ENCODE results near the gene C4orf51. TPM values are rescaled to one million over a fixed set of nuclear protein-coding genes. Genes with fewer than 3 reads are reported as not detected.

C4orf51 gene
- total and polyA plus RNA-seq, 2 of the 8 experiments (the other 6 are each of a cell fraction or from before 2014, with no cell fraction given), result 0.54 TPM; not detected in 1

DNA sequence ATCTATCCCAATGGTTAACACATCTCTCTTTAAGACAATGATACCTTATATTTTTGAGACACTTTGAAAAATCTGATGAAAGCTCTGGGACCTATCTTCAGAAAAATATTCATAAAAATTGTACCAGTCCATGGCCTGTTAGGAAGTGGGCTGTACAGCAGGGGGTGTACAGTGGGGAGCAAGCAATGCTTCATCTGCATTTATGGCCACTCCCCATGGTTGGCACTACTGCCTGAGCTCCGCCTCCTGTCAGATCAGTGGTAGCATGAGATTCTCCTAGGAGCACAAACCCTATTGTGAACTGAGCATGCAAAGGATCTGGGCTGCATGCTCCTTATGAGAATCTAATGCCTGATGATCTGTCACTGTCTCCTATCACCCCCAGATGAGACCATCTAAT, 42.6 kb downstream of the C4orf51 start (continued):
- TF ChIP-seq USF2 (IDR thresholded peaks at IDR 0.05; ENCODE audit: low read length), result no peak

All from H1 (cell line).